Measurements from ENCODE around the gene XPC.

XPC gene

DNA sequence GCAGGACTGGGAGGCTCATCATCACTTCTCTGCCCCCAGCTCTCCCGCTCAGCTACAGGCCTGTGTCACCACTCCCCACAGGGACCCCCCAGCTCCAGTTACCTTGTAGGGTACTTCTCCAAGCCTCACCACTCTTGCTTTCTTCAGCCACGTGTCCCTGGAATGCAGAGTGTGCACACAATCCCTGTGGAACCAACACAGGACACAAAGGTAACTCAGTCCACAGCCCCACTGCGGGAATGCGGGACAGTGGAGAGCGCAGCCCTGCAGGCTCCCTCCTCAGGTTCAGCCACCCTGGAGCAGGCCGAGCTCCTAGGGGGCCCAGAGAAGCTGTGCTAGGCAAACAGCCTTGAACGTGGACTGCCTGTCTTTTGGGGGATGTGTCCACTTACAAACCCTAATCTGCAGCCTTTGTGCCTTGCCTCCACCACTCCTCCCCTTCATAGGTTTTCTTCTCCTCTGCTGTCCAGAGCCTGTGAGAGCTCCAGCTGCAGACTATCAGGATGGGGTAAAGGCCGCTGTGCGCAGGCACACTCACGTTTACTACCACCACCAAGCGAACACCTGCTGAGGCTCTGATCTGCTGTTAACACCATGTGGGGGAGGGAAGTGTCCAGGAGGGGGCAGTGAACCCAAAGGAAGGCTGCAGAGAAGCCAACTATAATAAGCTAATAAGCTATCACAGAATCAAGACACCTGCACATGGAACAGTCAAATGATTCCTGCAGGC is 26.0 kb downstream of the XPC start:
- no peak overlapping the region for H3K4me3 ChIP-seq (ENCODE audit: low read depth, low read length)
- TF ChIP-seq CTCF (IDR thresholded peaks at IDR 0.05; ENCODE audit: low read depth, low read length) = no peak; the same call in 1 of the 2 replicates

GRCh38 chr3:14151471-14152083 is 26.8 kb downstream of the XPC start:
- TF ChIP-seq CTCF (IDR thresholded peaks at IDR 0.05; ENCODE audit: low read depth, low read length) = no peak
- no peak overlapping the region for H3K4me3 ChIP-seq (ENCODE audit: low read depth, low read length)

DNA sequence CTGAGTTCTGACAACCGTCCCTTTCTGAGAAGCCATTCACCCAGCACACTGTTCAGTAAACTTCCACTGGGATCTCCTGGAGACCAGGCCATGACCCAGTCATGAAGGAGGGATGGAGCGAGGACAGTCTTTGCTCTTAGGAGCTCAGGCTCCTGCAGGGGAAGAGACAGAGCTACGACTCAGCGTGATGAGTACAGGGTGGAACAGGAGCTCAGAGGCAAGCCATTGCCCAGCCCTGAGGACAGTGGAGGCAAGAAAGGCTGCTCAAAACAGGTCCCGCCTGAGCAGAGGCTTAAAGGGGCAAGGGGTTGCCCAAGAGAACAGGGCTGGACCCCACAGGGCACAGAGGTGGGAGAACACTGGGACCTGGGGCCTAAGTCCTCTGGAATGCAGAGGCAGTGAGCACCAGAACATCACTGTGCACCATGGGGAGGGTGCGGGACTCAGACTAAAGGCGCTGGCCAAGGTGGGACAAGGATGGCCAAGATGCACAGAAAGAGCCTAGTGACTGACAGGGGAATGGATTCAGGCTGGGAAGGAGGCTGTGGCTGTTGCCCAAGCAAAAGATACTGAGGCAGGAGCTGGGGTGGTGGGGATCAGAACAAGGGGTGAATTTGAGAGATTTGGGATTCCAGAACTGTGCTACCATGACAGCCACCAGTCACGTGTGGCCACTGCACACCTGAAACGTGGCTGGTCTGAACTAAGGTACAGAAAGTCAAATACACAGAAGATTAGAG is 27.7 kb downstream of the XPC start:
- TF ChIP-seq CTCF (IDR thresholded peaks at IDR 0.05; ENCODE audit: low read depth, low read length) = no peak

DNA sequence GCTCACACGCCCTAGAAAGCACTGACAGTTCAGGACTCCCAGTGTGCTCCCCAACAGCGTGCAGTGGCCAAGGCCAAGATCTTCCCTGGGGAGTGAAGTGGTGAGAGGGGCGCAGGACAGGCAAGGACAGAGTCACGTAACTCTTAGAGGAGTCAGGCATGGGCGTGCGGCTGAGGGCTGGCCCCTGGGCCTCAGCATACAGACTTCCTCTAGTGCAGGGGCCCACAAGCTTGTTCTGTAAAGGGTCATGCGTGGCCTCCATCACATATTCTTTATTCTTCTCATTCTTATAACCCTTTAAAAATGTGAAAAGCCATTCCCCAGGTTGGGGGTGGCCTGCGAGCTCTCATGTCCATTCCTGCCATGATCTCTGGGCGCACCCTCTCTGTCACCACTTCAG is 28.3 kb downstream of the XPC start:
- no peak for TF ChIP-seq CTCF (IDR thresholded peaks at IDR 0.05; ENCODE audit: low read depth, low read length)
- no peak overlapping the region for H3K4me3 ChIP-seq (ENCODE audit: low read depth, low read length)

More for the DNA sequence above, 27.7 kb downstream of the XPC start:
- no peak overlapping the region for H3K4me3 ChIP-seq (ENCODE audit: low read depth, low read length)

GRCh38 chr3:14148041-14148985 is 30.1 kb downstream of the XPC start:
- no peak overlapping the region for H3K4me3 ChIP-seq (ENCODE audit: low read depth, low read length)
- no peak for TF ChIP-seq CTCF (IDR thresholded peaks at IDR 0.05; ENCODE audit: low read depth, low read length)

- no peak for TF ChIP-seq CTCF (IDR thresholded peaks at IDR 0.05; ENCODE audit: low read depth, low read length)
- no peak overlapping the region for H3K4me3 ChIP-seq (ENCODE audit: low read depth, low read length)
Measured at GRCh38 chr3:14147617-14148016, 30.8 kb downstream of the XPC start.
